ENCODE results near the gene HDDC2.

Gene HDDC2

DNA sequence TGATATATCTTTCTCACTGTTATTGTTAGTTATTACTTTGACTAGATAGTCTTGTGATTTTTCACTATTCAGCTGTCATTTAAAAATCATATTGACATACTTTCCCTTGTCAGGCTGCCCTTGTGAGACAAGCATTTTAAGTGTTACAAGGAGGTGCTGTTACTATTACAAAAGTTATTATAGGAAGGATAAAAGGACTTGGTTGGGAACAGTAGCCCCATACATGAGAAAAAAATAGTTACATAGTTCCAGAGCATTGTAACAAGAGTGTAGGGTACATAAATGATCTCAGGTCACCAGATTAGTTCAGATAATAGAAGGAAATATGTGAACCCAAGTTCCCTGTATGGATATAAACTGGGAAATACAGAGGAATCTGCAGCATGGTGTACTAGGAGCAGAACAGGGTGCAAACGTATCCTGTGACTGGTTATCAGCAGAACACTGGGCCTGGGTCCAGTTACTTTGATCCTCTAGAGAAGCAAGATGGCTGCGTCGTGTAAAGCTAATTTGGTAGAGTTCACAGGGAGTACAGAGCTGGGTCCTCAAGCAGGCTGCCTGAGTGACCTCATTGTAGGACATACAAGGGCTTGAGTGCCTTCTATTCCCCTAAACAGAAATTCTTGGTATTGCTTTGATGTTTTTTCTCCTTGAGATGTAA lies 38.5 kb upstream of the HDDC2 start:
- TF ChIP-seq, protein P1, sequence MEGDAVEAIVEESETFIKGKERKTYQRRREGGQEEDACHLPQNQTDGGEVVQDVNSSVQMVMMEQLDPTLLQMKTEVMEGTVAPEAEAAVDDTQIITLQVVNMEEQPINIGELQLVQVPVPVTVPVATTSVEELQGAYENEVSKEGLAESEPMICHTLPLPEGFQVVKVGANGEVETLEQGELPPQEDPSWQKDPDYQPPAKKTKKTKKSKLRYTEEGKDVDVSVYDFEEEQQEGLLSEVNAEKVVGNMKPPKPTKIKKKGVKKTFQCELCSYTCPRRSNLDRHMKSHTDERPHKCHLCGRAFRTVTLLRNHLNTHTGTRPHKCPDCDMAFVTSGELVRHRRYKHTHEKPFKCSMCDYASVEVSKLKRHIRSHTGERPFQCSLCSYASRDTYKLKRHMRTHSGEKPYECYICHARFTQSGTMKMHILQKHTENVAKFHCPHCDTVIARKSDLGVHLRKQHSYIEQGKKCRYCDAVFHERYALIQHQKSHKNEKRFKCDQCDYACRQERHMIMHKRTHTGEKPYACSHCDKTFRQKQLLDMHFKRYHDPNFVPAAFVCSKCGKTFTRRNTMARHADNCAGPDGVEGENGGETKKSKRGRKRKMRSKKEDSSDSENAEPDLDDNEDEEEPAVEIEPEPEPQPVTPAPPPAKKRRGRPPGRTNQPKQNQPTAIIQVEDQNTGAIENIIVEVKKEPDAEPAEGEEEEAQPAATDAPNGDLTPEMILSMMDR (IDR thresholded peaks at IDR 0.05; ENCODE audit: unreplicated experiment in 3 of 3): no peak
- Mint-ChIP-seq H3K27me3 (ENCODE audit: low read depth) (no peaks in the 10 kb centered on the region), H3K4me3 (no peak overlapping the region), H3K9me3 (peaks cover 5% of the 10 kb centered on the region), H3K36me3 (ENCODE audit: low read depth) (no peaks in the 10 kb centered on the region), H3K27ac (no peak overlapping the region), H3K4me1 (no peaks in the 10 kb centered on the region)

DNA sequence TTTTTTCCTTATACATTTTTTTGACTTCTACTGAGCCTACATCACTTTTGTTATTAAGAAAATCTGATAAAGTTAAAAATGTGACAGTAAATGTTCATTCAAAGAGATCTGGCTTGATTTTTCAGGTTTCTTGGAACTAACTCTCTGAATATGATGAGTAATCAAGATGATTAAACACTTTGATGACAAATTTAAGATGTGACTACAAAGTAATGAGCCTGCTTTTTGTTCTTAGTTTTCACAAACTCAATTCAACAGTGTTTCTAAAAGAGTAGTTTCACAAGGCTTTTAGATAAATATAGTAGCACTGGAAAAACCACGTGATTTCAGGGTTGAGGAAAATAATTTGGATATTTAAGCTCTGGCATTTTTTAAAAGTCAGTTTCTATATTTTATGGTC lies 37.9 kb upstream of the HDDC2 start:
- Mint-ChIP-seq H3K4me3 (no peak overlapping the region), H3K27me3 (ENCODE audit: low read depth) (no peaks in the 10 kb centered on the region), H3K27ac (no peak overlapping the region), H3K4me1 (no peaks in the 10 kb centered on the region), H3K9me3 (peaks cover 6% of the 10 kb centered on the region), H3K36me3 (ENCODE audit: low read depth) (no peaks in the 10 kb centered on the region)
- TF ChIP-seq, protein P1 (IDR thresholded peaks at IDR 0.05; ENCODE audit: unreplicated experiment in 3 of 3): no peak

DNA sequence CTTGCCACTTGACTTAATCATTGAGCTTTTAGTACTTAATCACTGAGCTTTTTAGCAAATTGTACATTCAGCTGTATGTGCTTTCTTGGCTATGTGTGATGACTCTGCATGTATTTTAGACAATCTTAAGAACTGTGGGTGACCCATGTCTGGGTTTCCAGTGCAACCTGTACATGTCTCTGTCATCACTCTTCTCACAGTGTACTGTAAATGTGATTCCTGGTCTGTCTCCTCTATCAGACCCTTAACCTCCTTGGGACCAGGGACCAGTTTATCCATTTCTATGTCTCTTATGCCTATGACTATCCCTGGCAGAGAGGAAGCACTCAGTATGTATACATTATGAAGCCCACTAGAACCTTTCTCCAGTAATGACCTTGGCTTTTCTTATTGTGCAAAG lies 36.6 kb upstream of the HDDC2 start:
- no peaks in the 10 kb centered on the region for H3K36me3 Mint-ChIP-seq (ENCODE audit: low read depth)
- no peaks in the 10 kb centered on the region for H3K4me1 Mint-ChIP-seq
- H3K9me3 Mint-ChIP-seq: peaks cover 6% of the 10 kb centered on the region
- H3K27me3 Mint-ChIP-seq (ENCODE audit: low read depth): no peaks in the 10 kb centered on the region
- TF ChIP-seq, protein P1 (IDR thresholded peaks at IDR 0.05; ENCODE audit: unreplicated experiment in 3 of 3): no peak
- no peak overlapping the region for H3K4me3 Mint-ChIP-seq
- no peak overlapping the region for H3K27ac Mint-ChIP-seq

DNA sequence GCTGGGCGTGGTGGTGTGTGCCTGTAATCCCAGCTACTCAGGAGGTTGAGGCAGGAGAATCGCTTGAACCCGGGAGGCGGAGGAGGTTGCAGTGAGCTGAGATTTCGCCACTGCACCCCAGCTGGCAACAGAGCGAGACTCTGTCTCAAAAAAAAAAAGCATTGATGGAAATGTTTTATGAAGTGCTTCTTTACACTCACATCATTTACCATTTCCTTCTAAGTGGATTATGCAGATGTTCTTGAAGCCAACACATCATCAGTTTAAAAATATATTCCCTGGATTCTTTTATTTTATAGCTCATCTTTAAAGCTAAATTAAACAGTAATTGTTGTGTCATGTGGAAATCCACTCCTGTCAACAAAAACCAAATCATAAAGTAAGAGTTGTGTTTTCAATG lies 35.9 kb upstream of the HDDC2 start:
- Mint-ChIP-seq H3K36me3 (ENCODE audit: low read depth) (no peaks in the 10 kb centered on the region), H3K4me3 (no peak overlapping the region), H3K27me3 (ENCODE audit: low read depth) (no peaks in the 10 kb centered on the region), H3K27ac (no peak overlapping the region), H3K9me3 (peaks cover 6% of the 10 kb centered on the region), H3K4me1 (no peaks in the 10 kb centered on the region)
- TF ChIP-seq, protein P1 (IDR thresholded peaks at IDR 0.05; ENCODE audit: unreplicated experiment in 3 of 3): no peak

DNA sequence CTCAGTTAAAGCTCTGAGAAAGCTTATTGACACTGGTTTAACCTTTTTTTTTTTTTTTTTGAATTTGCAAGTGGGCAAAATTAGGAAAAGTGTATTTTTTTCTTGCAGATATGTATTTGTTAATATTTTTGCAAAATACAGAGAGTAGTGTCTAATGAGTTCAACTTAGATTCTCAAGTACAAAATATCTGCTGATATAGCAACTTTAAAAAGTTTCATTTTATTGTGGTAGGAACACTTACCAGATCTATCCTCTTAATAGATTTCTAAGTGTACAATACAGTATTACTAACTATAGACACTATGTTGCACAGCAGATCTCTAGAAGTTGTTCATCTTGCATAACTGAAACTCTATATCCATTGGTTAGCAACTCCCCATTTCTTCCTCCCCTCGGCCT lies 30.9 kb upstream of the HDDC2 start:
- Mint-ChIP-seq H3K9me3 (peaks cover 6% of the 10 kb centered on the region), H3K27me3 (ENCODE audit: low read depth) (no peaks in the 10 kb centered on the region), H3K4me3 (no peak overlapping the region), H3K36me3 (ENCODE audit: low read depth) (no peaks in the 10 kb centered on the region), H3K4me1 (no peaks in the 10 kb centered on the region), H3K27ac (no peak overlapping the region)
- TF ChIP-seq, protein P1 (IDR thresholded peaks at IDR 0.05; ENCODE audit: unreplicated experiment in 3 of 3): no peak

DNA sequence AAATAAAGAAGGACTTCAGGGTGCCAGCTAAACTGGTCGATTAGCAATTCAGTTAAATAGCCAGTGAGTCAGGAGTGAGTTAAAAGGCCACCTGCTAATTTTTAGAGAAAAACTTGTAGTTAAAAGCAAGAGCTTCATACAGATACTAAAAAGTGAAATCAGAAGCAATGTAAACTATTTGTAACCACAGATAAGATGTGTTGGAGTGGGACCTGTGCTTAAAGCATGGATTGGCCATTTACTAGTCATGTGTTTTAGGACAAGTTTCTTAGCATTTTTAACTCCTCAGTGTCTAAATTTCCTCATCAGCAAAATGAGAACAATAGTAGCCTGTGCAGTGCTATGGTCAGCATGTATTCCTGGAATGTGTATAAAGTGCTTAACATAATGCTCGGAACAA lies 23.8 kb upstream of the HDDC2 start:
- no peak overlapping the region for H3K27ac Mint-ChIP-seq

More for the DNA sequence above, 23.8 kb upstream of the HDDC2 start:
- TF ChIP-seq, protein P1 (IDR thresholded peaks at IDR 0.05; ENCODE audit: unreplicated experiment in 3 of 3): no peak
- Mint-ChIP-seq H3K4me3 (no peak overlapping the region), H3K4me1 (no peaks in the 10 kb centered on the region), H3K9me3 (peaks cover 2% of the 10 kb centered on the region), H3K27me3 (ENCODE audit: low read depth) (no peaks in the 10 kb centered on the region), H3K36me3 (ENCODE audit: low read depth) (no peaks in the 10 kb centered on the region)

Data from nephron (organoid).